NCI-H82 treated with DMSO at 0.1 percent for 48 hours (cell line): ENCODE data around the gene DDX52.

Experiments used
- DNase-seq: peaks from one replicate; lab custom pipeline; 2025; ENCODE audit not compliant: unreplicated experiment; lab: John Stamatoyannopoulos, UW

The DDX52 gene

GRCh38 chr17:37592291-37592690, 51.0 kb downstream of the DDX52 start:
- no peak for DNase-seq

GRCh38 chr17:37585066-37585465, 58.2 kb downstream of the DDX52 start:
- DNase-seq = no peak

GRCh38 chr17:37576281-37576680, 67.0 kb downstream of the DDX52 start:
- no peak for DNase-seq

- DNase-seq = no peak
Observed at GRCh38 chr17:37574427-37574826, 68.8 kb downstream of the DDX52 start.

- DNase-seq = no peak
Observed at GRCh38 chr17:37571674-37572073, 71.6 kb downstream of the DDX52 start.

- no peak for DNase-seq
Observed at GRCh38 chr17:37570527-37571093, 72.6 kb downstream of the DDX52 start.

GRCh38 chr17:37568350-37569053, 74.7 kb downstream of the DDX52 start:
- DNase-seq = no peak

GRCh38 chr17:37567538-37567937, 75.7 kb downstream of the DDX52 start:
- no peak for DNase-seq

- DNase-seq = no peak
Observed at GRCh38 chr17:37567137-37567536, 76.1 kb downstream of the DDX52 start.

GRCh38 chr17:37564252-37564651, 79.0 kb downstream of the DDX52 start:
- DNase-seq = no peak

- DNase-seq = no peak
Observed at GRCh38 chr17:37562016-37562745, 81.1 kb downstream of the DDX52 start.
